Keratinocyte (primary cell): Measurements from ENCODE around the gene LRP3. TPM values are rescaled to one million over a fixed set of nuclear protein-coding genes. Genes with fewer than 3 reads are reported as not detected.
"Not testable (repeated sequence)": the region's sequence is repeated elsewhere in the genome, so short reads cannot be mapped to it uniquely, and the experiment has no call there.

Experiments used
- DNase-seq: peaks from one replicate; pipeline ENCODE4 v3.0.0-alpha.2; 2011; ENCODE audit warnings: low read depth, missing footprints, low spot score
- FAIRE-seq: peaks from 2 replicates; lab custom pipeline; 2011; peaks lifted over from hg19 to GRCh38; lab: Jason Lieb, UNC
- H2AFZ ChIP-seq: 2 replicates; pipeline ENCODE4 v1.6.0; 2012; ENCODE audit warnings: low read length, control low read depth, inconsistent platforms; ENCODE audit not compliant: control insufficient read depth
- H3K27ac ChIP-seq: 2 replicates; pipeline ENCODE4 v1.5.1; 2011; ENCODE audit warnings: low read length; ENCODE audit not compliant: control insufficient read depth, insufficient read depth
- H3K27me3 ChIP-seq: 3 replicates; pipeline ENCODE4 v1.6.0; 2011; ENCODE audit warnings: low read length; ENCODE audit not compliant: control insufficient read depth, insufficient read depth; ENCODE audit errors: extremely low read depth
- H3K36me3 ChIP-seq, 2 experiments: 2 replicates in 1 of 2; 3 replicates in 1 of 2; pipeline ENCODE4 v1.5.1; 2011; ENCODE audit warnings: low read length in 2 of 2, mild to moderate bottlenecking in 1 of 2; ENCODE audit not compliant: control insufficient read depth in 2 of 2, insufficient read depth in 2 of 2; ENCODE audit errors: extremely low read depth in 1 of 2
- H3K4me1 ChIP-seq: 3 replicates; pipeline ENCODE4 v1.5.1; 2011; ENCODE audit warnings: low read length; ENCODE audit not compliant: control insufficient read depth, insufficient read depth; ENCODE audit errors: extremely low read depth
- H3K4me2 ChIP-seq: 3 replicates; pipeline ENCODE4 v1.6.0; 2011; ENCODE audit warnings: low read depth, low read length; ENCODE audit not compliant: control insufficient read depth, insufficient read depth; ENCODE audit errors: extremely low read depth
- H3K4me3 ChIP-seq, 3 experiments: fragments of 200-600 bp in 1 of 3; sonication (generic) in 1 of 3; 2 replicates in 2 of 3; 3 replicates in 1 of 3; pipeline ENCODE4 v1.5.1; 2011 to 2016; ENCODE audit warnings: low read length in 3 of 3, mild to moderate bottlenecking in 3 of 3, control low read depth in 2 of 3, inconsistent platforms in 1 of 3, low read depth in 1 of 3, mixed read lengths in 1 of 3, mixed run types in 1 of 3, moderate library complexity in 1 of 3; ENCODE audit not compliant: control insufficient read depth in 2 of 3, insufficient read depth in 2 of 3; ENCODE audit errors: extremely low read depth in 1 of 3
- H3K79me2 ChIP-seq: 2 replicates; pipeline ENCODE4 v1.6.0; 2012; ENCODE audit warnings: low read length; ENCODE audit not compliant: control insufficient read depth, insufficient read depth
- H3K9ac ChIP-seq: 3 replicates; pipeline ENCODE4 v1.6.0; 2011; ENCODE audit warnings: low read length; ENCODE audit not compliant: control insufficient read depth, insufficient read depth; ENCODE audit errors: extremely low read depth
- H3K9me1 ChIP-seq: 3 replicates; pipeline ENCODE4 v1.6.0; 2011; ENCODE audit warnings: low read length; ENCODE audit not compliant: control insufficient read depth, insufficient read depth; ENCODE audit errors: extremely low read depth
- H3K9me3 ChIP-seq: 2 replicates; pipeline ENCODE4 v1.5.1; 2012; ENCODE audit warnings: low read depth, low read length; ENCODE audit not compliant: control insufficient read depth
- H4K20me1 ChIP-seq: 3 replicates; pipeline ENCODE4 v1.6.0; 2011; ENCODE audit warnings: low read length; ENCODE audit not compliant: control insufficient read depth, insufficient read depth; ENCODE audit errors: extremely low read depth
- CTCF ChIP-seq, 3 experiments: IDR thresholded peaks in 1 of 3; conservative IDR thresholded peaks in 1 of 3; optimal IDR thresholded peaks in 1 of 3; 2 replicates in 2 of 3; 3 replicates in 1 of 3; pipeline versions ENCODE3 to v1.5.1; 2011; ENCODE audit warnings: low read length in 3 of 3, mild to moderate bottlenecking in 3 of 3, moderate library complexity in 2 of 3, control low read depth in 1 of 3, inconsistent platforms in 1 of 3; ENCODE audit not compliant: insufficient read depth in 2 of 3; ENCODE audit errors: extremely low read depth in 1 of 3
- EZH2 ChIP-seq: IDR thresholded peaks from one replicate; pipeline ENCODE4 v1.6.1; 2012; ENCODE audit warnings: inconsistent platforms, mild to moderate bottlenecking, low read length, moderate library complexity
- dilution Hi-C: fragments of 300-500 bp; cut with MboI; formaldehyde crosslinking; loops from one replicate; pipeline ENCODE4 v1.7.0; 2020; ENCODE audit warnings: low sequenced_read_pairs; ENCODE audit not compliant: extremely low pct_ligation_motif_present
- polyA plus RNA-seq, 5 experiments: library from polyadenylated mRNA; depleted of rRNA in 3 of 5; stranded (reverse) in 3 of 5; stranded (forward) in 1 of 5; unstranded in 1 of 5; fragments of >200 nt; gene quantifications; 1 replicate in 1 of 5; 2 replicates in 3 of 5; 3 replicates in 1 of 5; pipeline versions ENCODE4 v1.2.1 to v1.2.3, GENCODE V29; 2011 to 2012; ENCODE audit warnings: missing spikeins in 2 of 5, low read depth in 1 of 5, low replicate concordance in 1 of 5

The LRP3 gene
- polyA plus RNA-seq, 1 donor (not counting 4 experiments of a cell fraction or from before 2014, with no cell fraction given): 5.0 TPM

- no peak for FAIRE-seq
- Histone ChIP-seq H3K27me3 (no peaks in the 10 kb centered on the region), H2AFZ (no peak overlapping the region)
Measured at GRCh38 chr19:33152176-33152575, 42.0 kb upstream of the LRP3 start.

GRCh38 chr19:33152625-33153024 is 41.5 kb upstream of the LRP3 start:
- H2AFZ ChIP-seq, H4K20me1 ChIP-seq, H3K36me3 ChIP-seq, H3K4me3 ChIP-seq, H3K9ac ChIP-seq, H3K27ac ChIP-seq, dilution Hi-C loops, H3K4me1 ChIP-seq, DNase-seq, H3K79me2 ChIP-seq, H3K9me3 ChIP-seq, H3K27me3 ChIP-seq, FAIRE-seq, H3K4me2 ChIP-seq, H3K9me1 ChIP-seq: not testable (repeated sequence)

More at GRCh38 chr19:33152176-33152575, 42.0 kb upstream of the LRP3 start:
- no peak overlapping the region for H3K4me2 ChIP-seq
- H3K4me1 ChIP-seq: no peaks in the 10 kb centered on the region
- TF ChIP-seq CTCF (optimal IDR thresholded peaks at IDR 0.05 in 1 of 3, IDR thresholded peaks at IDR 0.05 in 1 of 3, conservative IDR thresholded peaks at IDR 0.05 in 1 of 3; ENCODE audit: extremely low read depth in 1 of 3, insufficient read depth in 2 of 3, low read length in 3 of 3): no peak
- TF ChIP-seq EZH2: no peak
- dilution Hi-C loops: no loop called here
- H3K4me3 ChIP-seq: no peak overlapping the region
- no peaks in the 10 kb centered on the region for H3K36me3 ChIP-seq
- no peaks in the 10 kb centered on the region for H3K9me1 ChIP-seq
- no peaks in the 10 kb centered on the region for H3K9me3 ChIP-seq
- H3K79me2 ChIP-seq: no peaks in the 10 kb centered on the region
- no peaks in the 10 kb centered on the region for H4K20me1 ChIP-seq
- H3K27ac ChIP-seq: no peak overlapping the region
- H3K9ac ChIP-seq: no peak overlapping the region
- DNase-seq: no peak

GRCh38 chr19:33154313-33154712 is 39.8 kb upstream of the LRP3 start:
- H3K9ac ChIP-seq, dilution Hi-C loops, H3K4me2 ChIP-seq, H2AFZ ChIP-seq, H3K27ac ChIP-seq, H4K20me1 ChIP-seq, H3K9me1 ChIP-seq, H3K36me3 ChIP-seq, H3K4me3 ChIP-seq, FAIRE-seq, H3K27me3 ChIP-seq, DNase-seq, H3K4me1 ChIP-seq, H3K79me2 ChIP-seq, H3K9me3 ChIP-seq: not testable (repeated sequence)
